IMR-90 (cell line): ENCODE results near the gene COL20A1. TPM values are rescaled to one million over a fixed set of nuclear protein-coding genes. Genes with fewer than 3 reads are reported as not detected.

Experiments
- ATAC-seq: fragments of 200-7000 bp; cut with Tn5 transposase; 2 replicates; pipeline ENCODE4 v1.9.1; 2020; ENCODE audit warnings: low read depth, mild to moderate bottlenecking, moderate library complexity
- BruUV-seq: library from RNA; stranded (reverse); fragments of 400-500 nt; replicated peaks from 2 replicates; lab custom pipeline; 2021; lab: Mats Ljungman, UMichigan
- CTCF ChIA-PET: fragments of 300-600 bp; formaldehyde crosslinking; extraction: SDS; loops from one replicate; lab custom pipeline; 2021; ENCODE audit warnings: antibody characterized with exemption; lab: Yijun Ruan, JAX
- POLR2A ChIA-PET: fragments of 300-600 bp; sonication (Branson Sonifier 250); formaldehyde crosslinking; loops from one replicate; lab custom pipeline; 2022; ENCODE audit warnings: antibody characterized with exemption; ENCODE audit not compliant: unreplicated experiment; lab: Charles Lee
- DNase-seq: peaks from one replicate; pipeline ENCODE4 v3.0.0; 2013
- H2AFZ ChIP-seq: replicated peaks from 2 replicates; pipeline ENCODE3; 2013; ENCODE audit warnings: low read length, mild to moderate bottlenecking; ENCODE audit not compliant: poor library complexity
- H2AK5ac ChIP-seq: 2 replicates; pipeline ENCODE4 v1.6.1; 2013; ENCODE audit warnings: low read depth, low read length, inconsistent platforms
- H2AK9ac ChIP-seq: replicated peaks from 2 replicates; pipeline ENCODE3; 2013; ENCODE audit warnings: mild to moderate bottlenecking, low read depth, low read length, moderate library complexity; ENCODE audit not compliant: poor library complexity
- H2BK120ac ChIP-seq: 2 replicates; pipeline ENCODE4 v1.6.1; 2013; ENCODE audit warnings: low read depth, low read length, inconsistent platforms
- H2BK15ac ChIP-seq: 3 replicates; pipeline ENCODE4 v1.6.1; 2013; ENCODE audit warnings: low read depth, low read length, inconsistent platforms
- H2BK20ac ChIP-seq: 2 replicates; pipeline ENCODE4 v1.6.1; 2013; ENCODE audit warnings: low read depth, mild to moderate bottlenecking, inconsistent platforms, low read length, moderate library complexity
- H2BK5ac ChIP-seq: 2 replicates; pipeline ENCODE4 v1.6.1; 2013; ENCODE audit warnings: mild to moderate bottlenecking, low read depth, low read length, inconsistent platforms; ENCODE audit not compliant: poor library complexity, severe bottlenecking
- H3K14ac ChIP-seq: replicated peaks from 2 replicates; pipeline ENCODE4 v1.6.1; 2013; ENCODE audit warnings: low read depth, low read length, inconsistent platforms
- H3K18ac ChIP-seq: 2 replicates; pipeline ENCODE4 v1.6.1; 2013; ENCODE audit warnings: low read depth, low read length, control low read depth
- H3K23ac ChIP-seq: 2 replicates; pipeline ENCODE4 v1.6.1; 2013; ENCODE audit warnings: low read depth, low read length, inconsistent platforms
- H3K27ac ChIP-seq: 2 replicates; pipeline ENCODE4 v1.5.1; 2013; ENCODE audit warnings: mild to moderate bottlenecking, control low read depth, low read length; ENCODE audit not compliant: insufficient read depth
- H3K27me3 ChIP-seq: 2 replicates; pipeline ENCODE4 v1.6.1; 2013; ENCODE audit warnings: low read length; ENCODE audit not compliant: control insufficient read depth, insufficient read depth
- H3K36me3 ChIP-seq: 2 replicates; pipeline ENCODE4 v1.6.1; 2013; ENCODE audit warnings: low read length, mixed read lengths; ENCODE audit not compliant: control insufficient read depth, insufficient read depth
- H3K4ac ChIP-seq: 2 replicates; pipeline ENCODE4 v1.6.1; 2013; ENCODE audit warnings: low read depth, low read length, inconsistent platforms
- H3K4me1 ChIP-seq: 2 replicates; pipeline ENCODE4 v1.6.1; 2013; ENCODE audit warnings: low read length, mixed read lengths; ENCODE audit not compliant: control insufficient read depth, insufficient read depth
- H3K4me2 ChIP-seq: 2 replicates; pipeline ENCODE4 v1.6.1; 2013; ENCODE audit warnings: low read depth, mild to moderate bottlenecking, control low read depth, low read length, moderate library complexity
- H3K4me3 ChIP-seq: 2 replicates; pipeline ENCODE4 v1.5.1; 2013; ENCODE audit warnings: low read depth, mild to moderate bottlenecking, control low read depth, low read length, moderate library complexity; ENCODE audit not compliant: insufficient read depth
- H3K56ac ChIP-seq: 2 replicates; pipeline ENCODE4 v1.6.1; 2013; ENCODE audit warnings: low read length, inconsistent platforms; ENCODE audit not compliant: insufficient read depth; ENCODE audit errors: extremely low read depth
- H3K79me1 ChIP-seq, 2 experiments: 2 replicates each; pipeline ENCODE4 v1.6.1; 2013; ENCODE audit warnings: low read length in 2 of 2, inconsistent platforms in 1 of 2, low read depth in 1 of 2
- H3K9ac ChIP-seq: 2 replicates; pipeline ENCODE4 v1.6.1; 2013; ENCODE audit warnings: low read depth, low read length, control low read depth
- H3K9me1 ChIP-seq: 2 replicates; pipeline ENCODE4 v1.6.1; 2013; ENCODE audit warnings: low read length, inconsistent platforms; ENCODE audit not compliant: insufficient read depth
- H3K9me3 ChIP-seq: 2 replicates; pipeline ENCODE4 v1.6.1; 2013; ENCODE audit warnings: low read length; ENCODE audit not compliant: control insufficient read depth, insufficient read depth
- H4K20me1 ChIP-seq: 2 replicates; pipeline ENCODE4 v1.6.1; 2013; ENCODE audit warnings: low read length, inconsistent platforms; ENCODE audit not compliant: insufficient read depth
- H4K5ac ChIP-seq: 2 replicates; pipeline ENCODE4 v1.6.1; 2013; ENCODE audit warnings: mild to moderate bottlenecking, low read depth, low read length, control low read depth
- H4K8ac ChIP-seq, 2 experiments: 2 replicates each; pipeline ENCODE4 v1.6.1; 2013; ENCODE audit warnings: low read depth in 2 of 2, low read length in 2 of 2, control low read depth in 1 of 2, inconsistent platforms in 1 of 2
- H4K91ac ChIP-seq: 2 replicates; pipeline ENCODE4 v1.6.1; 2013; ENCODE audit warnings: low read depth, low read length, inconsistent platforms; ENCODE audit not compliant: insufficient read depth
- CHD1 ChIP-seq: IDR thresholded peaks from 2 replicates; pipeline ENCODE4 v1.6.1; 2012; ENCODE audit warnings: low read depth, low read length, improper control_type of control experiment
- FOS ChIP-seq: fragments of 150-350 bp; IDR thresholded peaks from 2 replicates; pipeline ENCODE4 v1.6.1; 2016; ENCODE audit warnings: low read depth, low read length
- POLR2A ChIP-seq: IDR thresholded peaks from 2 replicates; pipeline ENCODE4 v1.6.1; 2012; ENCODE audit warnings: mild to moderate bottlenecking, low read depth, low read length
- WGBS, 2 experiments: methylation state at CpG; one replicate each; pipeline versions ENCODE4 v1.1.5 to v1.1.7; 2013; ENCODE audit warnings: missing lambda C conversion rate in 2 of 2; ENCODE audit not compliant: insufficient read length in 1 of 2; ENCODE audit errors: extremely low coverage in 2 of 2; 5-methylcytosine and 5-hydroxymethylcytosine counted together
- dilution Hi-C: fragments of 300-500 bp; cut with HindIII; formaldehyde crosslinking; loops from one replicate; pipeline ENCODE4 v1.14.3; 2018; ENCODE audit warnings: low sequenced_read_pairs; ENCODE audit not compliant: unreplicated experiment
- in situ Hi-C: fragments of 300-500 bp; cut with MboI; formaldehyde crosslinking; loops from 3 replicates; pipeline ENCODE4 v1.14.3; 2019; ENCODE audit warnings: low sequenced_read_pairs, inconsistent platforms, mixed read lengths
- intact Hi-C: fragments of 100-400 bp; cut with micrococcal nuclease; formaldehyde crosslinking; loops from 2 replicates; pipeline ENCODE4 v1.10.0; 2022
- polyA plus RNA-seq, 3 experiments: library from polyadenylated mRNA; depleted of rRNA; stranded (reverse); fragments of >200 nt; gene quantifications; 2 replicates each; pipeline ENCODE4 v1.2.3, GENCODE V29; 2012; ENCODE audit warnings: low replicate concordance in 1 of 3
- total RNA-seq: library from RNA; depleted of rRNA; stranded (reverse); fragments of >200 nt; gene quantifications from 2 replicates; pipeline ENCODE4 v1.2.3, GENCODE V29; 2012

The COL20A1 gene
- total and polyA plus RNA-seq, 2 of the 4 experiments (the other 2 are of a cell fraction) = not detected

- WGBS, 2 experiments = 79% methylated on average over 4 of the region's 25 CpGs; no CpG with 5 or more reads in 1 of the 2 experiments
- no peak overlapping the region for H3K27ac ChIP-seq
- no peak overlapping the region for H2AFZ ChIP-seq
- no peak overlapping the region for H3K4ac ChIP-seq
- peaks cover 4% of the 10 kb centered on the region; the same call in 1 of the 2 replicates for H3K27me3 ChIP-seq
- ATAC-seq = no peak
- no peak overlapping the region for H2BK120ac ChIP-seq
- no peaks in the 10 kb centered on the region for H3K79me1 ChIP-seq
- dilution Hi-C loops (no loop called here), in situ Hi-C loops (no loop called here), intact Hi-C loops (no loop called here)
- TF ChIP-seq CHD1 (no peak), FOS (no peak), POLR2A (no peak)
- H3K18ac ChIP-seq = no peak overlapping the region
- no peak overlapping the region for H2BK20ac ChIP-seq
- ChIA-PET POLR2A (no interaction called here), CTCF (no interaction called here)
- no peak overlapping the region for H3K14ac ChIP-seq
- H3K4me2 ChIP-seq = no peak overlapping the region
- no peaks in the 10 kb centered on the region for H3K36me3 ChIP-seq
- no peak for DNase-seq
- H3K9ac ChIP-seq = no peak overlapping the region
- H3K4me3 ChIP-seq = no peak overlapping the region
- no peak overlapping the region for H4K8ac ChIP-seq
- no peak overlapping the region for H2AK9ac ChIP-seq
- no peak overlapping the region for H2BK15ac ChIP-seq
- no peaks in the 10 kb centered on the region for H4K20me1 ChIP-seq
- H4K91ac ChIP-seq = no peak overlapping the region
- no TSS peak for BruUV-seq
- H3K9me3 ChIP-seq = peaks cover 3% of the 10 kb centered on the region; the same call in 1 of the 2 replicates
- no peak overlapping the region for H4K5ac ChIP-seq
- no peaks in the 10 kb centered on the region for H3K9me1 ChIP-seq
- H2BK5ac ChIP-seq = no peak overlapping the region
- H3K23ac ChIP-seq = no peak overlapping the region
- H3K56ac ChIP-seq = no peak overlapping the region
- no peak overlapping the region for H2AK5ac ChIP-seq
- no peaks in the 10 kb centered on the region for H3K4me1 ChIP-seq
Measured at GRCh38 chr20:63354636-63355350, 61.8 kb downstream of the COL20A1 start.
